Neural progenitor cell (in vitro differentiated cells): Measurements from ENCODE around the gene SLC22A23.

ENCODE experiments used
- EZH2 ChIP-seq: fragments of 200-600 bp; sonication (generic); IDR thresholded peaks from 2 replicates; pipeline ENCODE4 v1.6.1; 2017; ENCODE audit warnings: antibody characterized with exemption, mild to moderate bottlenecking, moderate library complexity
- EZH2phosphoT487 ChIP-seq: fragments of 200-600 bp; sonication (generic); IDR thresholded peaks from 2 replicates; pipeline ENCODE4 v1.6.1; 2017; ENCODE audit warnings: antibody characterized with exemption
- TF ChIP-seq, protein P1 (sequence below): fragments of 200-600 bp; sonication (generic); IDR thresholded peaks from 2 replicates; pipeline ENCODE4 v1.5.1; 2017; ENCODE audit warnings: antibody characterized with exemption, mild to moderate bottlenecking

DNA sequence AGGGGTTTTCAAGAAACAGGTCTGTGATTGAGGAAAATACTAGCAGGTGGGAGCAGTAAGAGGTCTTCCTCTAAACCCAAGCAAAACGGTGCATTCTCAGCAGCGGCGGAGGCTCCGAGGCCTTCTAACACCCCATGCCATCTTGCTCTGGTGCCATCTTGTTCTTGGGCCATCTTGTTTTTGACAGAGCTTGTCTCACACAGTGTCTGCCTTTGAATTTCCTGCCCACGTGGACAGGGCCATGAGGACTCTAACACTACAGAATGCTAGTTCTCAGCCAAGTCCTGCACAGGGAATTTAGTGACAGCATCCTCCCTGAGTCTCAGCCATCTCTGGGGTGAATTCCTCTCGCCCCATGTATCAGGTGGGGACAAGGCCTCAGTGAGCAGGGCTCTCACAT is 121.7 kb downstream of the SLC22A23 start:
- TF ChIP-seq, protein P1, sequence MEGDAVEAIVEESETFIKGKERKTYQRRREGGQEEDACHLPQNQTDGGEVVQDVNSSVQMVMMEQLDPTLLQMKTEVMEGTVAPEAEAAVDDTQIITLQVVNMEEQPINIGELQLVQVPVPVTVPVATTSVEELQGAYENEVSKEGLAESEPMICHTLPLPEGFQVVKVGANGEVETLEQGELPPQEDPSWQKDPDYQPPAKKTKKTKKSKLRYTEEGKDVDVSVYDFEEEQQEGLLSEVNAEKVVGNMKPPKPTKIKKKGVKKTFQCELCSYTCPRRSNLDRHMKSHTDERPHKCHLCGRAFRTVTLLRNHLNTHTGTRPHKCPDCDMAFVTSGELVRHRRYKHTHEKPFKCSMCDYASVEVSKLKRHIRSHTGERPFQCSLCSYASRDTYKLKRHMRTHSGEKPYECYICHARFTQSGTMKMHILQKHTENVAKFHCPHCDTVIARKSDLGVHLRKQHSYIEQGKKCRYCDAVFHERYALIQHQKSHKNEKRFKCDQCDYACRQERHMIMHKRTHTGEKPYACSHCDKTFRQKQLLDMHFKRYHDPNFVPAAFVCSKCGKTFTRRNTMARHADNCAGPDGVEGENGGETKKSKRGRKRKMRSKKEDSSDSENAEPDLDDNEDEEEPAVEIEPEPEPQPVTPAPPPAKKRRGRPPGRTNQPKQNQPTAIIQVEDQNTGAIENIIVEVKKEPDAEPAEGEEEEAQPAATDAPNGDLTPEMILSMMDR: no peak
- no peak for TF ChIP-seq EZH2
- TF ChIP-seq EZH2phosphoT487: no peak
